ENCODE data around the gene CCDC92. TPM values are rescaled to one million over a fixed set of nuclear protein-coding genes. Genes with fewer than 3 reads are reported as not detected.

CCDC92 gene
- total and polyA plus RNA-seq, 2 experiments from 2014 or later: 16.9 to 60.2 TPM

DNA sequence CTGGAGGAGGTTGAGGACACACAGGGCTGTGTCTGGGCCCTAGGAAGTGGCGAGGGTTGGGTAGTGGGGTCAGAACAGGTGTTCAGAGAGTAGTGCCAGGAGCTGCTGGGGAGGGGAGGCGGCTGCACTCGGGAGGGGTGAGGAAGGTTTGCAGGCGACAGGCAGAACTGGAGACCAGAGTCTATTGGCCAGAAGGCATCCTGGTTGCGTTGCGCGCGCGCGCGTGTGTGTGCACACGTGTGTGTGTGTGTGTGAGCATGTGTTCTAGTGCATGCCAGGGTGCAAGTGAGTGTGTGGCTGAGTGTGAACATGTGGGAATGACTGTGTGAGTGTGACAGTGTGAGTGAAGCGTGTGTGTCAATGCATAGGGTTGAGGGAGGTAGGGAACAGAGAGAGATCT lies 86.4 kb downstream of the CCDC92 start:
- H3K27me3 ChIP-seq: no peaks in the 10 kb centered on the region

More for the DNA sequence above, 86.4 kb downstream of the CCDC92 start:
- no peak for DNase-seq (ENCODE audit: low spot score)
- H3K79me2 ChIP-seq: no peaks in the 10 kb centered on the region
- H3K36me3 ChIP-seq (replicated peaks; ENCODE audit: insufficient read depth, low read depth): no peaks in the 10 kb centered on the region
- H4K20me1 ChIP-seq (ENCODE audit: insufficient read depth, poor library complexity, severe bottlenecking): no peaks in the 10 kb centered on the region
- H3K27ac ChIP-seq: no peak overlapping the region
- no peak overlapping the region for H3K4me2 ChIP-seq
- H3K9me2 ChIP-seq (replicated peaks; ENCODE audit: insufficient read depth): no peaks in the 10 kb centered on the region
- no peaks in the 10 kb centered on the region for H3K9me3 ChIP-seq (ENCODE audit: low read depth)
- TF ChIP-seq EZH2 (IDR thresholded peaks at IDR 0.05; ENCODE audit: borderline replicate concordance): no peak
- TF ChIP-seq EZH2phosphoT487 (IDR thresholded peaks at IDR 0.05; ENCODE audit: low read depth, severe bottlenecking, unreplicated experiment): no peak
- TF ChIP-seq, protein P1, sequence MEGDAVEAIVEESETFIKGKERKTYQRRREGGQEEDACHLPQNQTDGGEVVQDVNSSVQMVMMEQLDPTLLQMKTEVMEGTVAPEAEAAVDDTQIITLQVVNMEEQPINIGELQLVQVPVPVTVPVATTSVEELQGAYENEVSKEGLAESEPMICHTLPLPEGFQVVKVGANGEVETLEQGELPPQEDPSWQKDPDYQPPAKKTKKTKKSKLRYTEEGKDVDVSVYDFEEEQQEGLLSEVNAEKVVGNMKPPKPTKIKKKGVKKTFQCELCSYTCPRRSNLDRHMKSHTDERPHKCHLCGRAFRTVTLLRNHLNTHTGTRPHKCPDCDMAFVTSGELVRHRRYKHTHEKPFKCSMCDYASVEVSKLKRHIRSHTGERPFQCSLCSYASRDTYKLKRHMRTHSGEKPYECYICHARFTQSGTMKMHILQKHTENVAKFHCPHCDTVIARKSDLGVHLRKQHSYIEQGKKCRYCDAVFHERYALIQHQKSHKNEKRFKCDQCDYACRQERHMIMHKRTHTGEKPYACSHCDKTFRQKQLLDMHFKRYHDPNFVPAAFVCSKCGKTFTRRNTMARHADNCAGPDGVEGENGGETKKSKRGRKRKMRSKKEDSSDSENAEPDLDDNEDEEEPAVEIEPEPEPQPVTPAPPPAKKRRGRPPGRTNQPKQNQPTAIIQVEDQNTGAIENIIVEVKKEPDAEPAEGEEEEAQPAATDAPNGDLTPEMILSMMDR (IDR thresholded peaks at IDR 0.05; ENCODE audit: poor library complexity): no peak
- H3K4me1 ChIP-seq (ENCODE audit: insufficient read depth): no peaks in the 10 kb centered on the region
- H2AFZ ChIP-seq: no peak overlapping the region
- WGBS (ENCODE audit: low lambda C conversion rate, missing lambda C conversion rate): 97% methylated on average over 13 of the region's 13 CpGs
- H3K4me3 ChIP-seq: no peak overlapping the region

Small RNA genes lying within 50 kb of the gene (small RNA-seq; reads per million reads assigned to genes)
- gene AC068790.4 (not detected), gene AC068790.6 (not detected)

Other genes starting within 250 kb of the CCDC92 start
- 0.28 and 0.60 TPM in 2 replicates for gene DNAH10, start 210.5 kb downstream of the CCDC92 start, total RNA-seq
- 0.22 and 0.68 TPM in 2 replicates for gene DNAH10, start 210.5 kb downstream of the CCDC92 start, polyA plus RNA-seq
- gene ZNF664, start 384 bp upstream of the CCDC92 start, total RNA-seq: 63.9 and 80.4 TPM in 2 replicates
- 13.5 and 17.6 TPM in 2 replicates for gene ZNF664, start 384 bp upstream of the CCDC92 start, polyA plus RNA-seq

Measured in hepatocyte (in vitro differentiated cells).